ENCODE data around the gene TMEM132E. TPM values are rescaled to one million over a fixed set of nuclear protein-coding genes. Genes with fewer than 3 reads are reported as not detected.
A peak's percentile ranks its signal among the peaks of the same experiment; 100 is the strongest.

The TMEM132E gene
- total and polyA plus RNA-seq, 2 experiments from 2014 or later: 0.16 to 0.45 TPM

DNA sequence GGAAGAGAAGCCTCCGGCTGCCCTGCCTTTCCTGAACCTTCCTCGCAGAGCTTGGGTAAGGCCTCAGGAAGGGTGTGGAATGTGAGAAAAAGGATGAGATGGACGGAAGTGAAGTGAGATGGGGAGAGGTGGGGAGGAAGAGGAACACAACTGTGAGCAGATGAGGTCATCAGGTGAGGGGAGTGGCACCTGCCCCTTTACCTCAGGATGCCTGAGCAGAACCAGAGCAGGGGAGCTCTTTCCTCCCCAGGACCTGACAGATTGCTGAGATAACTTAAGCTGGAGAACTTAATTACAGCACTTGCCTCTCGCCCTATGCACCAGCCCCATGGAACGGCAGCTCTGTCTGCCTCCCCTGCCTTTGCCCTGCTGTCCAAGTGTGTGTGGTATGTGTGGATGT is 29.8 kb downstream of the TMEM132E start:
- Histone ChIP-seq H3K27me3 (ENCODE audit: insufficient read depth) (no peaks in the 10 kb centered on the region), H2AFZ (no peak overlapping the region), H3K79me2 (replicated peaks; ENCODE audit: insufficient read depth) (no peaks in the 10 kb centered on the region), H3K4me2 (peak overlapping the region; percentile 6; the same call in 1 of the 2 replicates), H3K36me3 (ENCODE audit: insufficient read depth) (no peaks in the 10 kb centered on the region), H3K4me3 (no peak overlapping the region), H3K9me2 (ENCODE audit: insufficient read depth) (no peaks in the 10 kb centered on the region), H3F3A (replicated peaks; ENCODE audit: low read depth) (no peaks in the 10 kb centered on the region), H3K27ac (ENCODE audit: low read depth) (no peak overlapping the region), H4K20me1 (replicated peaks; ENCODE audit: insufficient read depth) (no peaks in the 10 kb centered on the region), H3K4me1 (ENCODE audit: insufficient read depth) (peaks cover 42% of the 10 kb centered on the region)
- Mint-ChIP-seq H3K9me3 (no peaks in the 10 kb centered on the region), H3K4me3 (no peak overlapping the region), H3K36me3 (ENCODE audit: low read depth) (no peaks in the 10 kb centered on the region), H3K4me1 (peaks cover 64% of the 10 kb centered on the region), H3K27me3 (ENCODE audit: insufficient read depth, low read depth, poor library complexity) (peaks cover 17% of the 10 kb centered on the region), H3K27ac (no peak overlapping the region)
- DNase-seq (ENCODE audit: low spot score) (no peak), ATAC-seq (no peak)
- TF ChIP-seq, protein P1, sequence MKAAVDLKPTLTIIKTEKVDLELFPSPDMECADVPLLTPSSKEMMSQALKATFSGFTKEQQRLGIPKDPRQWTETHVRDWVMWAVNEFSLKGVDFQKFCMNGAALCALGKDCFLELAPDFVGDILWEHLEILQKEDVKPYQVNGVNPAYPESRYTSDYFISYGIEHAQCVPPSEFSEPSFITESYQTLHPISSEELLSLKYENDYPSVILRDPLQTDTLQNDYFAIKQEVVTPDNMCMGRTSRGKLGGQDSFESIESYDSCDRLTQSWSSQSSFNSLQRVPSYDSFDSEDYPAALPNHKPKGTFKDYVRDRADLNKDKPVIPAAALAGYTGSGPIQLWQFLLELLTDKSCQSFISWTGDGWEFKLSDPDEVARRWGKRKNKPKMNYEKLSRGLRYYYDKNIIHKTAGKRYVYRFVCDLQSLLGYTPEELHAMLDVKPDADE (IDR thresholded peaks at IDR 0.05): no peak
- TF ChIP-seq POLR2AphosphoS5 (IDR thresholded peaks at IDR 0.05; ENCODE audit: low read depth): no peak
- TF ChIP-seq, protein P2, sequence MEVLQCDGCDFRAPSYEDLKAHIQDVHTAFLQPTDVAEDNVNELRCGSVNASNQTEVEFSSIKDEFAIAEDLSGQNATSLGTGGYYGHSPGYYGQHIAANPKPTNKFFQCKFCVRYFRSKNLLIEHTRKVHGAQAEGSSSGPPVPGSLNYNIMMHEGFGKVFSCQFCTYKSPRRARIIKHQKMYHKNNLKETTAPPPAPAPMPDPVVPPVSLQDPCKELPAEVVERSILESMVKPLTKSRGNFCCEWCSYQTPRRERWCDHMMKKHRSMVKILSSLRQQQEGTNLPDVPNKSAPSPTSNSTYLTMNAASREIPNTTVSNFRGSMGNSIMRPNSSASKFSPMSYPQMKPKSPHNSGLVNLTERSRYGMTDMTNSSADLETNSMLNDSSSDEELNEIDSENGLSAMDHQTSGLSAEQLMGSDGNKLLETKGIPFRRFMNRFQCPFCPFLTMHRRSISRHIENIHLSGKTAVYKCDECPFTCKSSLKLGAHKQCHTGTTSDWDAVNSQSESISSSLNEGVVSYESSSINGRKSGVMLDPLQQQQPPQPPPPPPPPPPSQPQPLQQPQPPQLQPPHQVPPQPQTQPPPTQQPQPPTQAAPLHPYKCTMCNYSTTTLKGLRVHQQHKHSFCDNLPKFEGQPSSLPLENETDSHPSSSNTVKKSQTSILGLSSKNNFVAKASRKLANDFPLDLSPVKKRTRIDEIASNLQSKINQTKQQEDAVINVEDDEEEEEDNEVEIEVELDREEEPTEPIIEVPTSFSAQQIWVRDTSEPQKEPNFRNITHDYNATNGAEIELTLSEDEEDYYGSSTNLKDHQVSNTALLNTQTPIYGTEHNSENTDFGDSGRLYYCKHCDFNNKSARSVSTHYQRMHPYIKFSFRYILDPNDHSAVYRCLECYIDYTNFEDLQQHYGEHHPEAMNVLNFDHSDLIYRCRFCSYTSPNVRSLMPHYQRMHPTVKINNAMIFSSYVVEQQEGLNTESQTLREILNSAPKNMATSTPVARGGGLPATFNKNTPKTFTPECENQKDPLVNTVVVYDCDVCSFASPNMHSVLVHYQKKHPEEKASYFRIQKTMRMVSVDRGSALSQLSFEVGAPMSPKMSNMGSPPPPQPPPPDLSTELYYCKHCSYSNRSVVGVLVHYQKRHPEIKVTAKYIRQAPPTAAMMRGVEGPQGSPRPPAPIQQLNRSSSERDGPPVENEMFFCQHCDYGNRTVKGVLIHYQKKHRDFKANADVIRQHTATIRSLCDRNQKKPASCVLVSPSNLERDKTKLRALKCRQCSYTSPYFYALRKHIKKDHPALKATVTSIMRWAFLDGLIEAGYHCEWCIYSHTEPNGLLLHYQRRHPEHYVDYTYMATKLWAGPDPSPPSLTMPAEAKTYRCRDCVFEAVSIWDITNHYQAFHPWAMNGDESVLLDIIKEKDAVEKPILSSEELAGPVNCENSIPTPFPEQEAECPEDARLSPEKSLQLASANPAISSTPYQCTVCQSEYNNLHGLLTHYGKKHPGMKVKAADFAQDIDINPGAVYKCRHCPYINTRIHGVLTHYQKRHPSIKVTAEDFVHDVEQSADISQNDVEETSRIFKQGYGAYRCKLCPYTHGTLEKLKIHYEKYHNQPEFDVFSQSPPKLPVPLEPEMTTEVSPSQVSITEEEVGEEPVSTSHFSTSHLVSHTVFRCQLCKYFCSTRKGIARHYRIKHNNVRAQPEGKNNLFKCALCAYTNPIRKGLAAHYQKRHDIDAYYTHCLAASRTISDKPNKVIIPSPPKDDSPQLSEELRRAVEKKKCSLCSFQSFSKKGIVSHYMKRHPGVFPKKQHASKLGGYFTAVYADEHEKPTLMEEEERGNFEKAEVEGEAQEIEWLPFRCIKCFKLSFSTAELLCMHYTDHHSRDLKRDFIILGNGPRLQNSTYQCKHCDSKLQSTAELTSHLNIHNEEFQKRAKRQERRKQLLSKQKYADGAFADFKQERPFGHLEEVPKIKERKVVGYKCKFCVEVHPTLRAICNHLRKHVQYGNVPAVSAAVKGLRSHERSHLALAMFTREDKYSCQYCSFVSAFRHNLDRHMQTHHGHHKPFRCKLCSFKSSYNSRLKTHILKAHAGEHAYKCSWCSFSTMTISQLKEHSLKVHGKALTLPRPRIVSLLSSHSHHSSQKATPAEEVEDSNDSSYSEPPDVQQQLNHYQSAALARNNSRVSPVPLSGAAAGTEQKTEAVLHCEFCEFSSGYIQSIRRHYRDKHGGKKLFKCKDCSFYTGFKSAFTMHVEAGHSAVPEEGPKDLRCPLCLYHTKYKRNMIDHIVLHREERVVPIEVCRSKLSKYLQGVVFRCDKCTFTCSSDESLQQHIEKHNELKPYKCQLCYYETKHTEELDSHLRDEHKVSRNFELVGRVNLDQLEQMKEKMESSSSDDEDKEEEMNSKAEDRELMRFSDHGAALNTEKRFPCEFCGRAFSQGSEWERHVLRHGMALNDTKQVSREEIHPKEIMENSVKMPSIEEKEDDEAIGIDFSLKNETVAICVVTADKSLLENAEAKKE (CRISPR knock-in tag; IDR thresholded peaks at IDR 0.05): no peak
- no peak for TF ChIP-seq ZNF114 (CRISPR knock-in tag; IDR thresholded peaks at IDR 0.05)
- TF ChIP-seq EZH2phosphoT487 (IDR thresholded peaks at IDR 0.05; ENCODE audit: unreplicated experiment): no peak
- TF ChIP-seq, protein P3, sequence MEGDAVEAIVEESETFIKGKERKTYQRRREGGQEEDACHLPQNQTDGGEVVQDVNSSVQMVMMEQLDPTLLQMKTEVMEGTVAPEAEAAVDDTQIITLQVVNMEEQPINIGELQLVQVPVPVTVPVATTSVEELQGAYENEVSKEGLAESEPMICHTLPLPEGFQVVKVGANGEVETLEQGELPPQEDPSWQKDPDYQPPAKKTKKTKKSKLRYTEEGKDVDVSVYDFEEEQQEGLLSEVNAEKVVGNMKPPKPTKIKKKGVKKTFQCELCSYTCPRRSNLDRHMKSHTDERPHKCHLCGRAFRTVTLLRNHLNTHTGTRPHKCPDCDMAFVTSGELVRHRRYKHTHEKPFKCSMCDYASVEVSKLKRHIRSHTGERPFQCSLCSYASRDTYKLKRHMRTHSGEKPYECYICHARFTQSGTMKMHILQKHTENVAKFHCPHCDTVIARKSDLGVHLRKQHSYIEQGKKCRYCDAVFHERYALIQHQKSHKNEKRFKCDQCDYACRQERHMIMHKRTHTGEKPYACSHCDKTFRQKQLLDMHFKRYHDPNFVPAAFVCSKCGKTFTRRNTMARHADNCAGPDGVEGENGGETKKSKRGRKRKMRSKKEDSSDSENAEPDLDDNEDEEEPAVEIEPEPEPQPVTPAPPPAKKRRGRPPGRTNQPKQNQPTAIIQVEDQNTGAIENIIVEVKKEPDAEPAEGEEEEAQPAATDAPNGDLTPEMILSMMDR (conservative IDR thresholded peaks at IDR 0.05; ENCODE audit: low read depth in 2 of 2): no peak
- no peak for TF ChIP-seq NANOG (IDR thresholded peaks at IDR 0.05; ENCODE audit: borderline replicate concordance)
- TF ChIP-seq ZNF331 (CRISPR knock-in tag; IDR thresholded peaks at IDR 0.05; ENCODE audit: low read depth): no peak
- no peak for TF ChIP-seq CREB1 (CRISPR knock-in tag; IDR thresholded peaks at IDR 0.05; ENCODE audit: low read depth)
- TF ChIP-seq JUNB (IDR thresholded peaks at IDR 0.05; ENCODE audit: unreplicated experiment): no peak
